Adrenal gland (tissue), 5 donors: ENCODE measurements around the gene OR2A25.

ENCODE experiments used
- POLR2A ChIP-seq, 2 donors: fragments of 450-650 bp; IDR thresholded peaks; one replicate each; pipeline ENCODE4 v1.6.1; 2017; ENCODE audit warnings: antibody characterized with exemption in 2 of 2, mild to moderate bottlenecking in 2 of 2, moderate library complexity in 1 of 2
- TF ChIP-seq, protein P1 (sequence below), 6 experiments: fragments of 450-650 bp in 4 of 6; fragments of 200-600 bp in 2 of 6; sonication (generic) in 1 of 6; IDR thresholded peaks; 1 replicate in 5 of 6; 2 replicates in 1 of 6; pipeline versions ENCODE4 v1.5.1 to v1.8.0; 2016 to 2021; ENCODE audit warnings: antibody characterized with exemption in 6 of 6, mild to moderate bottlenecking in 2 of 6, moderate library complexity in 1 of 6
- donor health status: DM: no; HTN: no; CAD: no.

DNA sequence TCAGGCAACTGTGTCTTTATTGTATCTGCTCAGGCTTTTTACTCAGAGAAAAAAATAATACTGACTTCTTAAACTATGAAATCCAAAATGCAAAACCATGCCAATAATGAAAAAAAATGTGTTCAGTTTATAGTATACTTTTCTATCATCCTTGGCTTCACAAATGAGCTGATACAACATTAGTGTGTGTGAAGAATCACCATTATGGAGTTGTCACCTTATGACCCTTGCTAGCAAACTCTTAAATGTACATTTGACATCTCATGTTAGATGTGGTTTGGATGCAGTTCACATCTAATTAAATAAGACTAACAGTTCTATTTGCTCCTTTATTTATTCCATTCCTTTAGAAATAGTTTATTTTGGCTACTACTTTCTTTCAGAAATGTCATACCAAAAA is 35.6 kb downstream of the OR2A25 start:
- TF ChIP-seq, protein P1, sequence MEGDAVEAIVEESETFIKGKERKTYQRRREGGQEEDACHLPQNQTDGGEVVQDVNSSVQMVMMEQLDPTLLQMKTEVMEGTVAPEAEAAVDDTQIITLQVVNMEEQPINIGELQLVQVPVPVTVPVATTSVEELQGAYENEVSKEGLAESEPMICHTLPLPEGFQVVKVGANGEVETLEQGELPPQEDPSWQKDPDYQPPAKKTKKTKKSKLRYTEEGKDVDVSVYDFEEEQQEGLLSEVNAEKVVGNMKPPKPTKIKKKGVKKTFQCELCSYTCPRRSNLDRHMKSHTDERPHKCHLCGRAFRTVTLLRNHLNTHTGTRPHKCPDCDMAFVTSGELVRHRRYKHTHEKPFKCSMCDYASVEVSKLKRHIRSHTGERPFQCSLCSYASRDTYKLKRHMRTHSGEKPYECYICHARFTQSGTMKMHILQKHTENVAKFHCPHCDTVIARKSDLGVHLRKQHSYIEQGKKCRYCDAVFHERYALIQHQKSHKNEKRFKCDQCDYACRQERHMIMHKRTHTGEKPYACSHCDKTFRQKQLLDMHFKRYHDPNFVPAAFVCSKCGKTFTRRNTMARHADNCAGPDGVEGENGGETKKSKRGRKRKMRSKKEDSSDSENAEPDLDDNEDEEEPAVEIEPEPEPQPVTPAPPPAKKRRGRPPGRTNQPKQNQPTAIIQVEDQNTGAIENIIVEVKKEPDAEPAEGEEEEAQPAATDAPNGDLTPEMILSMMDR (IDR thresholded peaks at IDR 0.05): no peak
- no peak for TF ChIP-seq POLR2A (IDR thresholded peaks at IDR 0.05)
